GM23338 (cell line): Measurements from ENCODE around the gene OGG1. TPM values are rescaled to one million over a fixed set of nuclear protein-coding genes. Genes with fewer than 3 reads are reported as not detected.
A peak's percentile ranks its signal among the peaks of the same experiment; 100 is the strongest.
"Not testable (repeated sequence)": the region's sequence is repeated elsewhere in the genome, so short reads cannot be mapped to it uniquely, and the experiment has no call there.

Experiments used
- ATAC-seq: fragments of 200-7000 bp; cut with Tn5 transposase; 3 replicates; pipeline ENCODE4 v1.9.1; 2020
- DNase-seq: peaks from one replicate; pipeline ENCODE4 v3.0.0-alpha.2; 2015; ENCODE audit warnings: low spot score
- H2AFZ ChIP-seq: fragments of 200-600 bp; sonication (generic); 2 replicates; pipeline ENCODE4 v1.8.0; 2016; ENCODE audit warnings: antibody characterized with exemption, mild to moderate bottlenecking, moderate library complexity
- H3F3A ChIP-seq: fragments of 200-600 bp; sonication (generic); replicated peaks from 2 replicates; pipeline ENCODE4 v1.8.0; 2017; ENCODE audit warnings: antibody characterized with exemption, mixed run types, low read depth
- H3K27ac ChIP-seq: fragments of 200-600 bp; sonication (generic); 2 replicates; pipeline ENCODE4 v1.6.1; 2016; ENCODE audit warnings: low read depth
- H3K27me3 ChIP-seq: fragments of 200-600 bp; sonication (generic); 2 replicates; pipeline ENCODE4 v1.8.0; 2016; ENCODE audit warnings: mild to moderate bottlenecking, mixed run types, moderate library complexity; ENCODE audit not compliant: insufficient read depth
- H3K36me3 ChIP-seq: fragments of 200-600 bp; sonication (generic); 2 replicates; pipeline ENCODE4 v1.8.0; 2016; ENCODE audit warnings: mild to moderate bottlenecking; ENCODE audit not compliant: insufficient read depth
- H3K4me1 ChIP-seq: fragments of 200-600 bp; sonication (generic); 2 replicates; pipeline ENCODE4 v1.8.0; 2016; ENCODE audit warnings: mild to moderate bottlenecking, moderate library complexity; ENCODE audit not compliant: insufficient read depth
- H3K4me2 ChIP-seq: fragments of 200-600 bp; sonication (generic); 2 replicates; pipeline ENCODE4 v1.7.1; 2017; ENCODE audit warnings: mixed run types
- H3K4me3 ChIP-seq: fragments of 200-600 bp; sonication (generic); 2 replicates; pipeline ENCODE4 v1.6.1; 2016; ENCODE audit warnings: mixed run types
- H3K79me2 ChIP-seq: fragments of 200-600 bp; sonication (generic); replicated peaks from 2 replicates; pipeline ENCODE4 v1.8.0; 2017; ENCODE audit warnings: mild to moderate bottlenecking; ENCODE audit not compliant: insufficient read depth
- H3K9me2 ChIP-seq: fragments of 200-600 bp; sonication (generic); 2 replicates; pipeline ENCODE4 v1.8.0; 2017; ENCODE audit not compliant: insufficient read depth
- H4K20me1 ChIP-seq: fragments of 200-600 bp; sonication (generic); replicated peaks from 2 replicates; pipeline ENCODE4 v1.8.0; 2017; ENCODE audit warnings: mild to moderate bottlenecking; ENCODE audit not compliant: insufficient read depth
- H3K27ac Mint-ChIP-seq: 2 replicates; pipeline ENCODE4 v1.8.0; 2020; ENCODE audit warnings: inconsistent platforms, mild to moderate bottlenecking, moderate library complexity, mixed read lengths
- H3K27me3 Mint-ChIP-seq: 3 replicates; pipeline ENCODE4 v1.8.0; 2022; ENCODE audit warnings: low read depth, mild to moderate bottlenecking, moderate library complexity, mixed read lengths, inconsistent platforms; ENCODE audit not compliant: insufficient read depth, poor library complexity
- H3K36me3 Mint-ChIP-seq: 3 replicates; pipeline ENCODE4 v1.8.0; 2021; ENCODE audit warnings: low read depth, mild to moderate bottlenecking, inconsistent platforms, moderate library complexity, mixed read lengths
- H3K4me1 Mint-ChIP-seq: 3 replicates; pipeline ENCODE4 v1.8.0; 2020; ENCODE audit warnings: mild to moderate bottlenecking, inconsistent platforms, mixed read lengths
- H3K4me3 Mint-ChIP-seq: 3 replicates; pipeline ENCODE4 v1.8.0; 2021; ENCODE audit warnings: moderate library complexity, mild to moderate bottlenecking, inconsistent platforms, mixed read lengths
- H3K9me3 Mint-ChIP-seq: 3 replicates; pipeline ENCODE4 v1.8.0; 2020; ENCODE audit warnings: moderate library complexity, mild to moderate bottlenecking, inconsistent platforms, mixed read lengths
- CREB1 ChIP-seq: fragments of 250-450 bp; sonication (Bioruptor Pico); IDR thresholded peaks from 2 replicates; pipeline ENCODE4 v1.5.0; 2020; ENCODE audit warnings: low read depth, mild to moderate bottlenecking, moderate library complexity
- EZH2 ChIP-seq: fragments of 200-600 bp; sonication (generic); IDR thresholded peaks from one replicate; pipeline ENCODE4 v1.8.0; 2017; ENCODE audit warnings: antibody characterized with exemption, mild to moderate bottlenecking, low read depth; ENCODE audit not compliant: unreplicated experiment
- EZH2phosphoT487 ChIP-seq: fragments of 200-600 bp; sonication (generic); IDR thresholded peaks from one replicate; pipeline ENCODE4 v1.8.1; 2018; ENCODE audit warnings: antibody characterized with exemption; ENCODE audit not compliant: unreplicated experiment
- POLR2AphosphoS5 ChIP-seq: IDR thresholded peaks from 2 replicates; pipeline ENCODE4 v1.6.1; 2016; ENCODE audit warnings: antibody characterized with exemption, low read depth
- polyA plus RNA-seq: library from polyadenylated mRNA; unstranded; fragments of >200 nt; fragmentation: Nextera tagmentation; extraction: Ambion mirVana; gene quantifications from 2 replicates; pipeline ENCODE4 v1.2.1, GENCODE V29; 2016
- total RNA-seq: library from RNA; depleted of rRNA; stranded (reverse); fragments of >200 nt; shearing (Covaris generic); gene quantifications from 2 replicates; pipeline ENCODE4 v1.2.3, GENCODE V29; 2014
- TF ChIP-seq, protein P1 (sequence below): fragments of 250-450 bp; sonication (Bioruptor Pico); IDR thresholded peaks from 2 replicates; pipeline ENCODE4 v1.5.0; 2020; ENCODE audit warnings: mild to moderate bottlenecking, moderate library complexity
- TF ChIP-seq, protein P2 (sequence below): IDR thresholded peaks from one replicate; pipeline ENCODE4 v1.6.1; 2018; ENCODE audit warnings: antibody characterized with exemption; ENCODE audit not compliant: unreplicated experiment

The OGG1 gene
- total and polyA plus RNA-seq, 2 experiments from 2014 or later: 20.6 to 27.6 TPM

- peak overlapping the region; percentile 68 for H3K4me3 ChIP-seq
- H3K4me1 ChIP-seq: no peaks in the 10 kb centered on the region
- DNase-seq (peak; percentile 38), ATAC-seq (peak; percentile 4)
- no peaks in the 10 kb centered on the region for H3K9me2 ChIP-seq
- no peak for TF ChIP-seq CREB1
- TF ChIP-seq, protein P1, sequence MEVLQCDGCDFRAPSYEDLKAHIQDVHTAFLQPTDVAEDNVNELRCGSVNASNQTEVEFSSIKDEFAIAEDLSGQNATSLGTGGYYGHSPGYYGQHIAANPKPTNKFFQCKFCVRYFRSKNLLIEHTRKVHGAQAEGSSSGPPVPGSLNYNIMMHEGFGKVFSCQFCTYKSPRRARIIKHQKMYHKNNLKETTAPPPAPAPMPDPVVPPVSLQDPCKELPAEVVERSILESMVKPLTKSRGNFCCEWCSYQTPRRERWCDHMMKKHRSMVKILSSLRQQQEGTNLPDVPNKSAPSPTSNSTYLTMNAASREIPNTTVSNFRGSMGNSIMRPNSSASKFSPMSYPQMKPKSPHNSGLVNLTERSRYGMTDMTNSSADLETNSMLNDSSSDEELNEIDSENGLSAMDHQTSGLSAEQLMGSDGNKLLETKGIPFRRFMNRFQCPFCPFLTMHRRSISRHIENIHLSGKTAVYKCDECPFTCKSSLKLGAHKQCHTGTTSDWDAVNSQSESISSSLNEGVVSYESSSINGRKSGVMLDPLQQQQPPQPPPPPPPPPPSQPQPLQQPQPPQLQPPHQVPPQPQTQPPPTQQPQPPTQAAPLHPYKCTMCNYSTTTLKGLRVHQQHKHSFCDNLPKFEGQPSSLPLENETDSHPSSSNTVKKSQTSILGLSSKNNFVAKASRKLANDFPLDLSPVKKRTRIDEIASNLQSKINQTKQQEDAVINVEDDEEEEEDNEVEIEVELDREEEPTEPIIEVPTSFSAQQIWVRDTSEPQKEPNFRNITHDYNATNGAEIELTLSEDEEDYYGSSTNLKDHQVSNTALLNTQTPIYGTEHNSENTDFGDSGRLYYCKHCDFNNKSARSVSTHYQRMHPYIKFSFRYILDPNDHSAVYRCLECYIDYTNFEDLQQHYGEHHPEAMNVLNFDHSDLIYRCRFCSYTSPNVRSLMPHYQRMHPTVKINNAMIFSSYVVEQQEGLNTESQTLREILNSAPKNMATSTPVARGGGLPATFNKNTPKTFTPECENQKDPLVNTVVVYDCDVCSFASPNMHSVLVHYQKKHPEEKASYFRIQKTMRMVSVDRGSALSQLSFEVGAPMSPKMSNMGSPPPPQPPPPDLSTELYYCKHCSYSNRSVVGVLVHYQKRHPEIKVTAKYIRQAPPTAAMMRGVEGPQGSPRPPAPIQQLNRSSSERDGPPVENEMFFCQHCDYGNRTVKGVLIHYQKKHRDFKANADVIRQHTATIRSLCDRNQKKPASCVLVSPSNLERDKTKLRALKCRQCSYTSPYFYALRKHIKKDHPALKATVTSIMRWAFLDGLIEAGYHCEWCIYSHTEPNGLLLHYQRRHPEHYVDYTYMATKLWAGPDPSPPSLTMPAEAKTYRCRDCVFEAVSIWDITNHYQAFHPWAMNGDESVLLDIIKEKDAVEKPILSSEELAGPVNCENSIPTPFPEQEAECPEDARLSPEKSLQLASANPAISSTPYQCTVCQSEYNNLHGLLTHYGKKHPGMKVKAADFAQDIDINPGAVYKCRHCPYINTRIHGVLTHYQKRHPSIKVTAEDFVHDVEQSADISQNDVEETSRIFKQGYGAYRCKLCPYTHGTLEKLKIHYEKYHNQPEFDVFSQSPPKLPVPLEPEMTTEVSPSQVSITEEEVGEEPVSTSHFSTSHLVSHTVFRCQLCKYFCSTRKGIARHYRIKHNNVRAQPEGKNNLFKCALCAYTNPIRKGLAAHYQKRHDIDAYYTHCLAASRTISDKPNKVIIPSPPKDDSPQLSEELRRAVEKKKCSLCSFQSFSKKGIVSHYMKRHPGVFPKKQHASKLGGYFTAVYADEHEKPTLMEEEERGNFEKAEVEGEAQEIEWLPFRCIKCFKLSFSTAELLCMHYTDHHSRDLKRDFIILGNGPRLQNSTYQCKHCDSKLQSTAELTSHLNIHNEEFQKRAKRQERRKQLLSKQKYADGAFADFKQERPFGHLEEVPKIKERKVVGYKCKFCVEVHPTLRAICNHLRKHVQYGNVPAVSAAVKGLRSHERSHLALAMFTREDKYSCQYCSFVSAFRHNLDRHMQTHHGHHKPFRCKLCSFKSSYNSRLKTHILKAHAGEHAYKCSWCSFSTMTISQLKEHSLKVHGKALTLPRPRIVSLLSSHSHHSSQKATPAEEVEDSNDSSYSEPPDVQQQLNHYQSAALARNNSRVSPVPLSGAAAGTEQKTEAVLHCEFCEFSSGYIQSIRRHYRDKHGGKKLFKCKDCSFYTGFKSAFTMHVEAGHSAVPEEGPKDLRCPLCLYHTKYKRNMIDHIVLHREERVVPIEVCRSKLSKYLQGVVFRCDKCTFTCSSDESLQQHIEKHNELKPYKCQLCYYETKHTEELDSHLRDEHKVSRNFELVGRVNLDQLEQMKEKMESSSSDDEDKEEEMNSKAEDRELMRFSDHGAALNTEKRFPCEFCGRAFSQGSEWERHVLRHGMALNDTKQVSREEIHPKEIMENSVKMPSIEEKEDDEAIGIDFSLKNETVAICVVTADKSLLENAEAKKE (CRISPR knock-in tag): no peak
- TF ChIP-seq POLR2AphosphoS5: no peak
- TF ChIP-seq, protein P2, sequence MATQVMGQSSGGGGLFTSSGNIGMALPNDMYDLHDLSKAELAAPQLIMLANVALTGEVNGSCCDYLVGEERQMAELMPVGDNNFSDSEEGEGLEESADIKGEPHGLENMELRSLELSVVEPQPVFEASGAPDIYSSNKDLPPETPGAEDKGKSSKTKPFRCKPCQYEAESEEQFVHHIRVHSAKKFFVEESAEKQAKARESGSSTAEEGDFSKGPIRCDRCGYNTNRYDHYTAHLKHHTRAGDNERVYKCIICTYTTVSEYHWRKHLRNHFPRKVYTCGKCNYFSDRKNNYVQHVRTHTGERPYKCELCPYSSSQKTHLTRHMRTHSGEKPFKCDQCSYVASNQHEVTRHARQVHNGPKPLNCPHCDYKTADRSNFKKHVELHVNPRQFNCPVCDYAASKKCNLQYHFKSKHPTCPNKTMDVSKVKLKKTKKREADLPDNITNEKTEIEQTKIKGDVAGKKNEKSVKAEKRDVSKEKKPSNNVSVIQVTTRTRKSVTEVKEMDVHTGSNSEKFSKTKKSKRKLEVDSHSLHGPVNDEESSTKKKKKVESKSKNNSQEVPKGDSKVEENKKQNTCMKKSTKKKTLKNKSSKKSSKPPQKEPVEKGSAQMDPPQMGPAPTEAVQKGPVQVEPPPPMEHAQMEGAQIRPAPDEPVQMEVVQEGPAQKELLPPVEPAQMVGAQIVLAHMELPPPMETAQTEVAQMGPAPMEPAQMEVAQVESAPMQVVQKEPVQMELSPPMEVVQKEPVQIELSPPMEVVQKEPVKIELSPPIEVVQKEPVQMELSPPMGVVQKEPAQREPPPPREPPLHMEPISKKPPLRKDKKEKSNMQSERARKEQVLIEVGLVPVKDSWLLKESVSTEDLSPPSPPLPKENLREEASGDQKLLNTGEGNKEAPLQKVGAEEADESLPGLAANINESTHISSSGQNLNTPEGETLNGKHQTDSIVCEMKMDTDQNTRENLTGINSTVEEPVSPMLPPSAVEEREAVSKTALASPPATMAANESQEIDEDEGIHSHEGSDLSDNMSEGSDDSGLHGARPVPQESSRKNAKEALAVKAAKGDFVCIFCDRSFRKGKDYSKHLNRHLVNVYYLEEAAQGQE: no peak
- no peak for TF ChIP-seq EZH2
- no peak for TF ChIP-seq EZH2phosphoT487
- H4K20me1 ChIP-seq: no peaks in the 10 kb centered on the region
- Mint-ChIP-seq H3K27ac (no peak overlapping the region), H3K4me1 (peaks cover 18% of the 10 kb centered on the region), H3K36me3 (no peaks in the 10 kb centered on the region), H3K9me3 (no peaks in the 10 kb centered on the region), H3K27me3 (peaks cover 42% of the 10 kb centered on the region), H3K4me3 (peak overlapping the region; percentile 69)
- H3K27ac ChIP-seq: no peak overlapping the region
- H2AFZ ChIP-seq: peak overlapping the region; percentile 93
- H3K79me2 ChIP-seq: no peaks in the 10 kb centered on the region
- H3F3A ChIP-seq: no peaks in the 10 kb centered on the region
- H3K27me3 ChIP-seq: peaks cover 62% of the 10 kb centered on the region
- no peaks in the 10 kb centered on the region for H3K36me3 ChIP-seq
- H3K4me2 ChIP-seq: peak overlapping the region; percentile 85
Measured at GRCh38 chr3:9770276-9770812, 20.6 kb downstream of the OGG1 start.

- H3K9me3 Mint-ChIP-seq, H3K36me3 Mint-ChIP-seq, H3K4me1 ChIP-seq, H3K4me2 ChIP-seq, DNase-seq, H3K36me3 ChIP-seq, H4K20me1 ChIP-seq, H3K4me3 ChIP-seq, H2AFZ ChIP-seq, H3F3A ChIP-seq, H3K9me2 ChIP-seq, H3K27ac Mint-ChIP-seq, H3K79me2 ChIP-seq, H3K27ac ChIP-seq, ATAC-seq: not testable (repeated sequence)
- peaks cover 62% of the 10 kb centered on the region for H3K27me3 ChIP-seq
- peak overlapping the region; percentile 69; the same call in 2 of the 3 replicates for H3K4me3 Mint-ChIP-seq
- peaks cover 14% of the 10 kb centered on the region for H3K4me1 Mint-ChIP-seq
- H3K27me3 Mint-ChIP-seq: peaks cover 38% of the 10 kb centered on the region
Measured at GRCh38 chr3:9771007-9771406, 21.3 kb downstream of the OGG1 start.
